GM12874 (cell line): ENCODE measurements around the gene SHROOM2.

Experiments used
- TF ChIP-seq, protein P1 (sequence below): IDR thresholded peaks from 2 replicates; pipeline ENCODE4 v1.5.1; 2011; ENCODE audit warnings: low read depth, mild to moderate bottlenecking, control low read depth, low read length, moderate library complexity; ENCODE audit not compliant: insufficient read depth

Gene SHROOM2

DNA sequence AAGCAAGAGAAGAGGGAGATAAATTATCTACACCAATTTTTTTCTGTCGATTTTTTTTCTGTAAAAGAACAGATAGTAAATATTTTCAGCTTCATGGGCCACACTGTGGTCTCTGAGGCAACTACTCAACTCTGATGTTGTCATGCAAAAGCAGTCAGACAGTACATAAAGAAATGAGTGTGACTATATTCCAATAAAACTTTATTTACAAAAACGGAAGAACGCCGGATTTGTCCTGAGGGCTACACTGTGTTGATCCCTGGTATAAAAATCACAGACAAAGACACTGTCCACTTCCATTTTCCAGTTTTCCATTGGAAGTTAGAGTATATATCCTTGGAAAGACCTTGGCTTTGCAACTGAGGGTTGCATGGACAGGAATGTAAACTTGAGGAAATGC, 38.6 kb upstream of the SHROOM2 start:
- TF ChIP-seq, protein P1, sequence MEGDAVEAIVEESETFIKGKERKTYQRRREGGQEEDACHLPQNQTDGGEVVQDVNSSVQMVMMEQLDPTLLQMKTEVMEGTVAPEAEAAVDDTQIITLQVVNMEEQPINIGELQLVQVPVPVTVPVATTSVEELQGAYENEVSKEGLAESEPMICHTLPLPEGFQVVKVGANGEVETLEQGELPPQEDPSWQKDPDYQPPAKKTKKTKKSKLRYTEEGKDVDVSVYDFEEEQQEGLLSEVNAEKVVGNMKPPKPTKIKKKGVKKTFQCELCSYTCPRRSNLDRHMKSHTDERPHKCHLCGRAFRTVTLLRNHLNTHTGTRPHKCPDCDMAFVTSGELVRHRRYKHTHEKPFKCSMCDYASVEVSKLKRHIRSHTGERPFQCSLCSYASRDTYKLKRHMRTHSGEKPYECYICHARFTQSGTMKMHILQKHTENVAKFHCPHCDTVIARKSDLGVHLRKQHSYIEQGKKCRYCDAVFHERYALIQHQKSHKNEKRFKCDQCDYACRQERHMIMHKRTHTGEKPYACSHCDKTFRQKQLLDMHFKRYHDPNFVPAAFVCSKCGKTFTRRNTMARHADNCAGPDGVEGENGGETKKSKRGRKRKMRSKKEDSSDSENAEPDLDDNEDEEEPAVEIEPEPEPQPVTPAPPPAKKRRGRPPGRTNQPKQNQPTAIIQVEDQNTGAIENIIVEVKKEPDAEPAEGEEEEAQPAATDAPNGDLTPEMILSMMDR: no peak

DNA sequence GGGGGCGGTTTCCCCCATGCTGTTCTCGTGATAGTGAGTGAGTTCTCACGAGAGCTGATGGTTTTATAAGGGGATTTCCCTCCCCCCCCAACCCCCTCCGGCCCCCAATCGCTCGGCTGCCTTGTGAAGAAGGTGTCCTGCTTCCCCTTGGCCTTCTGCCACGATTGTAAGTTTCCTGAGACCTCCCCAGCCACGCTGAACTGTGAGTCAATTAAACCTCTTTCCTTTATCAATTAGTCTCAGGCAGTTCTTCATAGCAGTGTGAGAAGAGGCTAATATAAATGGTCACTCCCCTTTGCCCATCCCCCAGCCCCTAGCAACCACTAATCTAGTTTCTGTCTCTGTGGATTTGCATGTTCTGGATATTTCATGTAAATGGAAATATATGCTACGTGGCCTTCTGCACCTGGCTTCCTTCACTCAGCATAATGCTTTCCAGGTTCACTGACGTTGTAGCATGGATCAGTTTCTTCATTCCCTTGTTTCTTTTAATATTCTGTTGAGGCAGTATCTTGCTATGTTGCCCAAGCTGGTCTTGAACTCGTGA, 37.0 kb upstream of the SHROOM2 start:
- TF ChIP-seq, protein P1: no peak

DNA sequence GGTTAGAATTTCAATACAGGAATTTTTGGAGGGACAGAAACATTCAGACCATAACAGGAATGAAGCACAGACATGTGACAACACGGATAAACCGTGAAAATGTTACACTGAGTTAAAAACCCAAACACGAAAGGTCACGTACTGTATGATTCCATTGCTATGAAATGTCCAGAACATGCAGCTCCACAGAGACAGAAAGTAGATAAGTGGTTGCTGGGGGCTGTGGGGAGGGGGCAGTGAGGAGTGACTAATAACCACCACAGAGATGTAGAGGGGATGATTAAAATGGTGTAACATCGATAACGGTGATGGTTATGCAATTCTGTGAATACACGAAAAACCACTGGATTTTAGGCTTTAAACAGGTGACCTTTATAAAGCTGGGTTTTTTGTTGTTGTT, 28.9 kb upstream of the SHROOM2 start:
- TF ChIP-seq, protein P1: no peak

DNA sequence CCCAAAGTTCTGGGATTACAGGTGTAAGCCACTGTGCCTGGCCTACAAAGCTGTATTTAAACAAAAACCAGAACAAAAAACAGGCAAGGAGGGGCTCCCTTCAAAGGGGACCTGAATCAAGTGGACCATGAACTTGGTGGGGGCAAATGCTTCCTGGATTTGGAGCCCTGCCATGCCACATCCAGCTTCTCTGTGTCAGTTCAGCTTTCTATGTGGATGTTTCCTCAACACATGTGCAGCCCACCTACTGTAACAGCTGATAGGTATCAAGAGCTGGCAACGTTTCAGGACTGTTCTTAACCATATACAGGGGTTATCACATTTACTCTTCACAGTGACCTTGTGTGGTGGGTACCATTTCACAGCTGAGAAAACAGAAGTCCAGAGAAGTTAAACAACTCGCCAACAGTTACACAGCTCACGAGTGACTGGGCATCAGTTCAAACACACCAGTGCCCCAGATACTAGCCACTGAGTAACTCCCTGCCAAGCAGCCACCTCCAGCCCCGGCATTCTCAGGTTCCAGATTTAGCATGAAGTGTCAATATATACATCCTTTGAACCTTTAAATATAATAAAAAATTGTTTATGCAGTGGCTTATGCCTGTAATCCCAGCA, 28.1 kb upstream of the SHROOM2 start:
- TF ChIP-seq, protein P1: no peak

DNA sequence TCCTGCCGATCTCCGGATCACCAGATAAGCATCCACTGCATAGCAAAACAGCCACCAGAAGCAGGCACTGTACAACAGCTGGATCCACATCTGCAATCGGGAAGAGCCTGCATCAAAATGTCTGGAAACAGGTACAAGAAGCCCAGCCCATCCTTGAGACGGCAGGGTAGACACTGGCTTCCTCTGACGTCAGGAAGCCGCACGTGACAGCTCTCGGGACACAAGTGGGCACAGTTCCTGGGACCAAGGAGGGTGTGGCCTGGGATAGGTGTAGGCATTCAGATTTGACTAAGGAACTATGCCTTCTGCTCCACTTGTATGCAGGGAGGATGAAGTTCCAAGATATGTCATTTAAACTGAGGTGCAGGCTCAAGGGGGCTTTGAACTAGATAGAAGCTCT, 26.9 kb upstream of the SHROOM2 start:
- TF ChIP-seq, protein P1: no peak

DNA sequence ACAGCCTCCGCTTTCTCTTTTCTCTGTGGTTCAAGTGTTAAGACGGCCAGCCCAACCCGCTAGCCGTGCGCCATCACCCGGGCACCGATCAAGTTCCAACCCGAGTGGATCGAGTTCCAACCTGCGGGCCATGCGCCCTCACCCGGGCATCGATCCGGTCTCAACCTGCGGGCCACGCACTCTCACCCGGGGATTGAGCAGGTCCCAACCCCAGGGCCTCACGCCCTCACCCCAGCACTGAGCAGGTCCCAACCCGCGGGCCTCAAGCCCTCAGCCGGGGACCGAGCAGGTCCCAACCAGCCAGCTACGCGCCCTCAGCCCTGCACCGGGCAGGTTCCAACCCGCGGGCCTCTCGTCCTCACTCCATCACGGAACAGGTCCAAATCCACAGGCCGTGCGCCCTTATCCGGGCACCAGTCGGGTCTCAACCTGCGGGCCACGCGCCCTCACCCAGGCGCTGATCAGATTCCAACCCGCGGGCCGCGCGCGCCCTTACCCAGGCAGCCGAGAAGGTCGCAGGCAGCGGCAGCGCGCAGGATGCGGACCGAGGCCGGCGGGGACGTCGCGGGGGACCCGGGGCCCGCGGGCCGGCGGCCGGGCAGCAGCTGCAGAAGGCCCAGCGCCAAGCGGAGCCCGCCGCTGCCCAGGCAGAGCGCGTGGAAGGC, 21.0 kb upstream of the SHROOM2 start:
- TF ChIP-seq, protein P1: no peak

DNA sequence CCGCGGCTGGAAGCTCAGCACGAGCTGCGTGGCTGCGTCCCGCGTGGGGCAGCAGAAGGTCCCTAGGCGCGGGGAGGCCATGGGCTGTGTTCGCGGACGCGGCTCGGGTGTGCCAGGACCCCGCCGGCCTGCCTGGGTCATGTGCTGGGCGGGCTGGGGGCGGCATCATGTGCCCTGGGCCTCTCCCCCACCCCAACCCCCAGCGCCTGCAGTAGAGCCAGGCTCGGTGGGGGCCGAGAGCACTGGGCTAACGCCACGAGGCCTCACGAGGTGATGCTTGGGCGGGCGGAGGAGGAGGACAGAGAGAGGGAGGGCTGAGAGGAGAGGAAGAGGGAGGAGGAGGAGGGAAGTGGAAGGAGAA, 20.5 kb upstream of the SHROOM2 start, which contains the start of gene GPR143:
Gene GPR143 (minus strand): TSS at position 111 of the 361 bp plus-strand sequence. CDS start 30 bp downstream, at position 81.
- TF ChIP-seq, protein P1: no peak
